GM18498 (cell line): ENCODE data around the gene FGFR4.

Experiments used
- ATAC-seq: cut with Tn5 transposase; IDR thresholded peaks from one replicate; pipeline ENCODE4 v1.9.1; 2021; ENCODE audit warnings: mild to moderate bottlenecking, moderate library complexity; ENCODE audit not compliant: unreplicated experiment

Gene FGFR4

DNA sequence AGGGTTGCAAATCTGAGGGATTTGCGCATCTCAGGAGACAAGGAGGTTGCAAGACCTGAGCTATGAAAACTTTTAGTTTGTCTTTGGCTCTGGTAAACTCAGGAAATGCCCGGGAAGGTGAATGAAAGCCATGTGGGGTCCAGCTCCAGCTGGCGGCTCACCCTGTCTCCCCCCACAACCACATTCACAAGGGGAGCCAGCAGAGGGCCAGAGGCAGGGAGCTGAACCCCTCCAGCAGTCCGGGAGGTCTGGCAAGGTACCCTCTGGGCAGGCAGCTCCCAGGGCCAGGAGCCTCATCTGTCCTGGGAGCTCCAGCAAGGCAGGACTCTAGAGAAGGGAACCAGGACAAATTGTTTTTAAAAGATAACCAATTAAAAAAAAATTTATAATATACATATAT, 2.5 kb upstream of the FGFR4 start:
- no peak for ATAC-seq

DNA sequence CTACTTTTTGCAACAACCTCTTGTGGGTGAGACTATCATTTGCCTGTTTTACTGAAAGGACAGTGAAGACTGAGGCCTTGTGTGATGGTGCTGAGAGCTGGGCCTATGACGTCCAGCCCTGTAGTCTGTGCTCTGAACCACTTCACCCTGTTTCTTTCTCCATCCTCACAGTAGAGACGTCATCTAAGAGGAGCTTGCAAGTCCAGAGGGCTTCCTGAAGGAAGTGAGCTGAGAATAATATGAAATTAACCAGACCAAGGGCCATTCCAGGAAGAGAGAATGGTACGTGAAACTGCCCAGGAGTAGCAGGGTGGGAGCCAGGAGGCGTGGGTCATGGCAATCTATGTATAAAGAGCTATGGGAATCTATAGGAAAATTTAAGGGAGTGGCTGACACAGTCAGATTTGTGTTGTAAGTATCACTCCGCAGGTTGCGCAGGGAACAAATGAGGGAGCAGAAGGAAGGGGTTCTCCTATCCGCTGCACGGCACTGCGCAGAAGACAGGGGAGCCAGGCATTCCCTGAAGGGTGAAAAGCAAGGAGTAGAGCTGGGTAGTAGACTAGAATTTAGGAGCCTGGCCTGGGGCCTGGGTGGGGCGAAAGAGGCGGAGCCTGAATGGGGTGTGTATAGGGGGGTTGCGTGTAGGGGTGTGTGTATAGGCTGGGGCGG, 596 bp upstream of the FGFR4 start:
- no peak for ATAC-seq

DNA sequence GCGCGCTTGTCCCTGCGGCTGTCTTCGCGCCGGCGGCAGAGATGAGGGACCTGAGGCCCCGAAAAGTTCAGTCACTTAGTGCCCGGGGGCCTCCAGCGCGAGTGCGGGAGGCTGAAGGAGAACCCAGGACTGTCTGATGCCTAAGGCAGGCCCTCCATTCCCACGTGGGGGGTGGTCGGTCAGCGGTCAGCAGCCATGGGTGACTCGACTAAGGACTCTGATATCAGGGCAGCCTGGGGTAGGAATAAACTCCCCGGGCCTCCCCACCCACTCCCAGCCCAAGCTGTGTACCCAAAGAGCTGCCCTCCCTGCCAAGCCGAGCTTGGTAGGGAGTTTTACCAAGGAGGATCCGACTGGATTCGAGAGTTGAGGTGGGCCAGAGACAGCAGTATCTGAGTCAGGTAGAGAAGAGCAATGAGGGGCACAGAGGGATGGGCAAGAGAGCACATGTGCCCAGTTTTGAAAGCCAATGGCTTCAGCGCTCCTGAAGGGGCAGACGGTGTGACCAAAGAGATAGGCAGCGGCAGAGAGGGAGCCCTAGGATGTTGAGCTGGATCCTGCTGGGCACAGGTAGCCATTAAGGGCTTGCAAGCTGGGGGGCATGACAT, 787 bp downstream of the FGFR4 start:
- ATAC-seq: no peak

- ATAC-seq: no peak
These were observed 2.4 kb downstream of the FGFR4 start for GRCh38 chr5:177089127-177089526.

DNA sequence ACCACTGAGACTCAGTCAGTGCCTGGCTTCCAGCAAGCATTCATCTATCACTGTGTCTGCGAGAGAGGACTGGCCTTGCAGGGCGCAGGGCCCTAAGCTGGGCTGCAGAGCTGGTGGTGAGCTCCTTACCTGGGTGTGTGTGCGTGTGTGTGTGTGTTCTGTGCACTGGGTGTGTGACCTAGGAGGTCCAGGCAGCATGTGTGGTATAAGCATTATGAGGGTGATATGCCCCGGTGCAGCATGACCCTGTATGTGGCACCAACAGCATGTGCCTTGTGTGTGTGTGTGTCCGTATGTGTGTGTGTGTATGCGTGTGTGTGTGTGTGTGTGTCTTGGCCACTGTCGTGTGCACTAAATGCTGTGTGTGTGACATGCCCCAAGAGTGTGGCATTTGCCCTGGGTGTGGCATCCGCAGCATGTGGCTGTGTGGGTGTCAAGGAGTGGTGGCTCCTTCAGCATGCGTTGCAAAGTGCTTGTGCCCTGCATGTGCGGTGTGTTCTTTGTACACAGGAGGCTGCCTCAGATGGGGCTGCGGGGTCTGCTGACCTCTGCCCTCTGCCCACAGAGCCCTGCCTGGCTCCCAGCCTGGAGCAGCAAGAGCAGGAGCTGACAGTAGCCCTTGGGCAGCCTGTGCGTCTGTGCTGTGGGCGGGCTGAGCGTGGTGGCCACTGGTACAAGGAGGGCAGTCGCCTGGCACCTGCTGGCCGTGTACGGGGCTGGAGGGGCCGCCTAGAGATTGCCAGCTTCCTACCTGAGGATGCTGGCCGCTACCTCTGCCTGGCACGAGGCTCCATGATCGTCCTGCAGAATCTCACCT, 3.3 kb downstream of the FGFR4 start:
- no peak for ATAC-seq

- no peak for ATAC-seq
These were observed 4.1 kb downstream of the FGFR4 start for GRCh38 chr5:177090813-177091212.

DNA sequence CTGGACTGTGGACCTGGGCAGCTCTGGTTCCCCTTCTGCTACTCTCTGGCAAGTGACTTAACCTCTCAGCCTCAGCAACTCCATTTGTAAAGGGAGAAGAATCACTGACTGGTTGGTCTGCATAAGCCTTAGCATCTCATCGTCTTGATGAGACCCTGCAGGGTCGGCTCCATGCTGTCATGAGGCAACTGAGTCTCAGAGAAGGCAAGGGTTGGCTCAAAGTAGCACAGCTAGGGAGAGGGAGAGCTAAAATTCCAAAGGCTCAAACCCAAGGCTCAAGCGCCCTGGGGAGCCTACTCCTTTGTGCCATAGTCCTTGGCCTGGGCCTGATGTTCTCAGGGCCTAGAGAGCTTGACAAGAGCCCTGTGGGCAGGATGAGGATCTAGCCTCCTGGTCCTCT, 4.5 kb downstream of the FGFR4 start:
- ATAC-seq: no peak

GRCh38 chr5:177092178-177093081, 5.7 kb downstream of the FGFR4 start:
- no peak for ATAC-seq

- ATAC-seq: no peak
These were observed 6.5 kb downstream of the FGFR4 start for GRCh38 chr5:177093082-177093712.

- ATAC-seq: no peak
These were observed 7.1 kb downstream of the FGFR4 start for GRCh38 chr5:177093803-177094202.

DNA sequence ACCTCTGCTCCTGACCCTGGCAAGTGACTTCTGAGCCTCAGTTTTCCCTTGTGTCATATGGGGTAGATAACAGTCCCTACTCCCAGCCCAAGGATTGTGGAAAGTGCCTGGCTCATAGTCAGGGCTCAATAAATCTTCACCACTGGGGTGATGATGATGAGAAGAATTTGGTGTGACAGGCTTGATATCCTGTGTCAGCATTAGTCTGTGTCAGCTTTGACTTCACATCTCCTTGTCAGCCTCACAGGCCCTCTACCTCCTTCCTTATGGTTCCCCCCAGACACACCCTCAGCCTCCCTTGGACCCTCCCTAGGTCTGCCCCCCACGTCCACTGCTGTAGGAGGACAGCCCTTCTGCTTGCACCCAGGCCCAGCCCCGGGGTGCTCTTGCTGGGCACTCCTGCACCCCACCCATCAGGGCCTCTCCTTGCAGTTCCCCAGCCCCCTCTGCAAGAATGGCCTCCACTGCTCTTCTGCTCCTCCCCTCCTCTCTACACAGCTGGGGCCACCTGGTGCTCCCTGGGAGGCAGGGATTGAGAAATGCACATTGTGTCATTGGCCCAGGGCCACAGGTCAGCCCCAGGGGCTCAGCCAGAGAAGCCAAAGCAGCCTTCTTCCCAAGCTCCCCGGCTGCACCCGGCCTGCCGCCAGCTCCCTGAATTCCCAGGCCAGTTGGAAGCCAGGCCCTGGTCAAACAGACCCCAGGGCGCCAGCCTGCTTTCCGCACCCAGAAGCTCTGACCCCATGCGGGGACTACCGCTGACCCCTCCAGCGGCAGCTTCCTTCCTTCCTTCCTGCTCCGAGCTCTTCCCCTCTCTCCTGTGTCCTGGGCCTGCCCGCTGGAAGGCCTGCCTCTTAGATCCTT, 7.7 kb downstream of the FGFR4 start:
- ATAC-seq: no peak

GRCh38 chr5:177095088-177095669, 8.5 kb downstream of the FGFR4 start:
- no peak for ATAC-seq

GRCh38 chr5:177096162-177097015, 9.7 kb downstream of the FGFR4 start:
- ATAC-seq: no peak

- ATAC-seq: no peak
These were observed 10.6 kb downstream of the FGFR4 start for GRCh38 chr5:177097016-177097985.

DNA sequence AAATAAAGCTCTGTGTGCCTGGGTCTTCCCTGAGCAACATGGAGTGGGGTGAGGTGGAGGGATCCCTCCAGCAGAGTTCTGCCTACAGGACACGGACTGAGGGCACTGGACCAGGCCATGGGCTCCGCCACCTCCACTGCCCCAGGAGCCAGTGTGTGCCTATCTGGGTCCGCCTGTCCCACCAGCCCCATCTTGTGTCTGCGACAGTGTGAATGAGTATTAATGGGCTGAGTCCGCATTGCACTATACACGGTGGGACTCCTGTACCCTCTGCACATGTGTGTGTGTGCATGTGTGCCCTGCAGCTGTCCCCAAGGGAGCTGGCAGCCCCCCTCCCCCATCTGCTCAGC, 11.4 kb downstream of the FGFR4 start:
- no peak for ATAC-seq

DNA sequence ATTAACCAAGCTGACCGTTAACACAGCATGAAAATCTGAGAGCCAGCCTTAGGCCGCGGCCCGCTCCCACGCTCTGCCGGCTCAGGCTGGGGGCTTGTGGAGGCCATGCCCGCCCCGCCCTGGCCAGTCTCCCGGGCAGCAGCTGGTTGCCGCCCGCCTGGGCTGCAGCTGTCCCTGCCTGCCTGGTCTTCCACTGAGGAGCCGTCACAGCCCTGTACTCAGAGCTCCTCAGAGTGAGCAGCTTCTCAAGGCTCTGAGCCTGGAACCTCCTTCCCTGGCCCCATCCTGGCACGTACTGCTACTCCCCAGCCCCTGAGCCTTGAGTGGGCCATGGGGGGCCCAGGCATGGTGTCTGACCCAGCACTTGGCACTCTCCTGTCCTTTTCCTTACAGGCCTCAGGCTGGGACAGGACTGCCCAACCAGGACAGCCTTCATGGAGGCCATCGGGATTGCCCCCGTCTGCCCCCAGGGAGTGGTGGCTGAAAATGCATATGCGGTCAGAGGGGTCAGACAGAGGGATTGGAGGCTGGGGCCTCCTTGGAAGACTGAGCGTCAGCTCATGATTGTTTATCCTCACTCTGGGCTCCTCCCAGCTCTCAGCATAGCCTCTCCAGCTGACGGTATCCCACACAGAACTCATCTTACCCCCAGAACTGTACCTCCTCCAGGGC, 11.9 kb downstream of the FGFR4 start:
- no peak for ATAC-seq
